OCI-LY1 (cell line): ENCODE measurements around the gene RASL11A.
A peak's percentile ranks its signal among the peaks of the same experiment; 100 is the strongest.

Experiments used
- H2AFZ ChIP-seq: fragments of 200-600 bp; sonication (generic), shearing (Covaris generic); 2 replicates; pipeline ENCODE4 v1.6.0; 2014; ENCODE audit warnings: antibody characterized with exemption, mild to moderate bottlenecking, low read length
- H3F3A ChIP-seq: fragments of 200-600 bp; sonication (generic), shearing (Covaris generic); 2 replicates; pipeline ENCODE4 v1.6.0; 2014; ENCODE audit warnings: mild to moderate bottlenecking, antibody characterized with exemption, low read length, moderate library complexity; ENCODE audit not compliant: insufficient read depth
- H3K27ac ChIP-seq: fragments of 200-600 bp; sonication (generic); 2 replicates; pipeline ENCODE4 v1.5.1; 2014; ENCODE audit warnings: low read length, mixed run types, mild to moderate bottlenecking, low read depth; ENCODE audit not compliant: poor library complexity, severe bottlenecking
- H3K27me3 ChIP-seq: fragments of 200-600 bp; sonication (generic); 2 replicates; pipeline ENCODE4 v1.6.0; 2014; ENCODE audit warnings: antibody characterized with exemption, mild to moderate bottlenecking, low read length, moderate library complexity; ENCODE audit not compliant: insufficient read depth
- H3K36me3 ChIP-seq: fragments of 200-600 bp; sonication (generic); 2 replicates; pipeline ENCODE4 v1.6.1; 2014; ENCODE audit warnings: mild to moderate bottlenecking, antibody characterized with exemption, low read length, moderate library complexity, mixed read lengths; ENCODE audit not compliant: insufficient read depth
- H3K4me1 ChIP-seq: fragments of 200-600 bp; sonication (generic); 2 replicates; pipeline ENCODE4 v1.5.1; 2014; ENCODE audit warnings: mild to moderate bottlenecking, low read length, moderate library complexity; ENCODE audit not compliant: insufficient read depth, severe bottlenecking
- H3K4me2 ChIP-seq: fragments of 200-600 bp; sonication (generic), shearing (Covaris generic); 2 replicates; pipeline ENCODE4 v1.6.1; 2014; ENCODE audit warnings: low read length
- H3K4me3 ChIP-seq: fragments of 200-600 bp; sonication (generic); 2 replicates; pipeline ENCODE4 v1.5.1; 2014; ENCODE audit warnings: low read length, low read depth, mild to moderate bottlenecking, mixed read lengths; ENCODE audit not compliant: poor library complexity, severe bottlenecking
- H3K79me2 ChIP-seq: fragments of 200-600 bp; shearing (Covaris generic); 2 replicates; pipeline ENCODE4 v1.6.1; 2016; ENCODE audit warnings: mixed run types, low read length, mixed read lengths; ENCODE audit not compliant: insufficient read depth
- H3K9ac ChIP-seq: fragments of 200-600 bp; sonication (generic), shearing (Covaris generic); 2 replicates; pipeline ENCODE4 v1.6.1; 2014; ENCODE audit warnings: mild to moderate bottlenecking, low read length, mixed read lengths
- H3K9me2 ChIP-seq: fragments of 200-600 bp; sonication (generic), shearing (Covaris generic); 2 replicates; pipeline ENCODE4 v1.6.1; 2014; ENCODE audit warnings: low read depth, mild to moderate bottlenecking, low read length, mixed read lengths
- H3K9me3 ChIP-seq: fragments of 200-600 bp; shearing (Covaris generic); 2 replicates; pipeline ENCODE4 v1.6.1; 2014; ENCODE audit warnings: low read length, mixed read lengths
- H4K20me1 ChIP-seq: fragments of 200-600 bp; sonication (generic), shearing (Covaris generic); 2 replicates; pipeline ENCODE4 v1.6.0; 2016; ENCODE audit warnings: mild to moderate bottlenecking, low read length; ENCODE audit not compliant: insufficient read depth
- CTCF ChIP-seq: fragments of 200-600 bp; sonication (generic), shearing (Covaris generic); IDR thresholded peaks from 2 replicates; pipeline ENCODE4 v1.5.1; 2017; ENCODE audit warnings: mild to moderate bottlenecking, antibody characterized with exemption, low read length, moderate library complexity, mixed read lengths
- EZH2 ChIP-seq: fragments of 200-600 bp; sonication (generic), shearing (Covaris generic); IDR thresholded peaks from 2 replicates; pipeline ENCODE4 v1.8.0; 2017; ENCODE audit warnings: borderline replicate concordance, mixed run types, mild to moderate bottlenecking, antibody characterized with exemption, low read length, moderate library complexity, mixed read lengths

Gene RASL11A

DNA sequence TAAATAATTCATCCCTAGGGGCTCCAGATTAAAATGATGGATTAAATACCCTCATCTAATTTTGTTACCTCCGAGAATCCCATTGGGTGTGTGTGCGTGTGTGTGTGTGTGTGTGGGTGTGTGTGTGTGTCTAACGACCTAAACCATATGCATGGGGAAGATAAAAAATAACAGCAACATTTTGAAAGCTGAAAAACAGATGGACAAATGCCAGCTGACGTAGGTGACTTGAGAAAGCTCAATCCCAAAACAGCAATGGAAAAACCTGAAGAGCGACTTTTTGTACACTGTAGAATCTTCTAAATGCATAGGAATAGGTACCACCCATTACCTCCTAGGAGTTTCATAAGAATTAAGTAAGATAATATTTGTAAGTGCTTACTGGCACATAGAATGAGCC, 27.9 kb upstream of the RASL11A start:
- Histone ChIP-seq H3K27me3 (no peaks in the 10 kb centered on the region), H2AFZ (no peak overlapping the region)

GRCh38 chr13:27245610-27246009, 25.0 kb upstream of the RASL11A start:
- Histone ChIP-seq H3K9ac (no peak overlapping the region), H3K4me2 (no peak overlapping the region), H2AFZ (no peak overlapping the region), H3K79me2 (peaks cover 9% of the 10 kb centered on the region), H3K4me3 (no peak overlapping the region), H3F3A (no peaks in the 10 kb centered on the region), H3K36me3 (peaks cover 4% of the 10 kb centered on the region; the same call in 1 of the 2 replicates), H3K9me3 (no peaks in the 10 kb centered on the region), H3K27me3 (no peaks in the 10 kb centered on the region), H4K20me1 (no peaks in the 10 kb centered on the region), H3K4me1 (peaks cover 10% of the 10 kb centered on the region), H3K9me2 (no peaks in the 10 kb centered on the region), H3K27ac (no peak overlapping the region)
- TF ChIP-seq EZH2 (no peak), CTCF (no peak)

More for the DNA sequence above, 27.9 kb upstream of the RASL11A start:
- Histone ChIP-seq H3F3A (no peaks in the 10 kb centered on the region), H3K4me2 (no peak overlapping the region), H3K9ac (no peak overlapping the region), H3K4me1 (no peaks in the 10 kb centered on the region), H4K20me1 (no peaks in the 10 kb centered on the region), H3K79me2 (no peaks in the 10 kb centered on the region), H3K36me3 (no peaks in the 10 kb centered on the region), H3K9me3 (no peaks in the 10 kb centered on the region), H3K27ac (no peak overlapping the region), H3K4me3 (no peak overlapping the region), H3K9me2 (no peaks in the 10 kb centered on the region)
- TF ChIP-seq CTCF, result no peak
- no peak for TF ChIP-seq EZH2

- peak overlapping the region; percentile 96 for H3K4me3 ChIP-seq
- H3K79me2 ChIP-seq, result peaks cover 53% of the 10 kb centered on the region
- H3F3A ChIP-seq, result no peaks in the 10 kb centered on the region
Observed at GRCh38 chr13:27250833-27251165, 19.8 kb upstream of the RASL11A start.

More at GRCh38 chr13:27250833-27251165, 19.8 kb upstream of the RASL11A start:
- H4K20me1 ChIP-seq, result no peaks in the 10 kb centered on the region
- peaks cover 30% of the 10 kb centered on the region for H3K4me1 ChIP-seq
- H3K9me2 ChIP-seq, result no peaks in the 10 kb centered on the region
- H3K27ac ChIP-seq, result peak overlapping the region; percentile 83
- H2AFZ ChIP-seq, result peak overlapping the region; percentile 51; the same call in 1 of the 2 replicates
- no peaks in the 10 kb centered on the region for H3K9me3 ChIP-seq
- peaks cover 48% of the 10 kb centered on the region for H3K36me3 ChIP-seq
- TF ChIP-seq EZH2 (no peak), CTCF (no peak)
- peak overlapping the region; percentile 99 for H3K9ac ChIP-seq
- no peaks in the 10 kb centered on the region for H3K27me3 ChIP-seq
- peak overlapping the region; percentile 83 for H3K4me2 ChIP-seq
